ENCODE measurements around the gene LIN37. TPM values are rescaled to one million over a fixed set of nuclear protein-coding genes. Genes with fewer than 3 reads are reported as not detected.

The LIN37 gene
- total RNA-seq, 4 donors from 2014 or later, result 14.8 to 19.5 (median 16.6) TPM

DNA sequence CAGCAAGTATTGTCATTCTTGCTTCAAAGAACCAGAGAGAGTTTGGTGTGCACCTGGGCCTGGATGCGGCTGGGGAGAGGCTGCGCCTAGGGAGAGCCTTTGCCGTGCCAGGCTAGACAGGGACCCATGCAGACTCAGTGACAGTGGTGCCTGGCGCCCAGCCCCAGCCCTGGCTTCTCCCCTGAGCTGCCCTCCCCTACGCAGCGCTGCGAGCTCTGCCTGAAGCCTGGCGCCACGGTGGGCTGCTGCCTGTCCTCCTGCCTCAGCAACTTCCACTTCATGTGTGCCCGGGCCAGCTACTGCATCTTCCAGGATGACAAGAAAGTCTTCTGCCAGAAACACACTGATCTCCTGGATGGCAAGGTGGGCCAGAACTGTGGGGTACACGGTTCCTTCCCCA, 18.6 kb upstream of the LIN37 start:
- Histone ChIP-seq H3K27ac (no peak overlapping the region), H3K9me3 (no peaks in the 10 kb centered on the region), H3K36me3 (peaks cover 4 to 96% of the 10 kb centered on the region in 2 donors), H3K27me3 (no peaks in the 10 kb centered on the region), H3K4me3 (no peak overlapping the region), H3K4me1 (no peaks in the 10 kb centered on the region)
- TF ChIP-seq POLR2A (IDR thresholded peaks at IDR 0.05) (no peak), CTCF (IDR thresholded peaks at IDR 0.05 in 4 of 5, conservative IDR thresholded peaks at IDR 0.05 in 1 of 5) (no peak)
- intact Hi-C loops (cut with DNase I; ENCODE audit: low total_unique reads) (no loop called here), in situ Hi-C loops (cut with MboI; ENCODE audit: low sequenced_read_pairs in 4 of 4) (no loop called here)
- ATAC-seq (no peak), DNase-seq (no peak)

- no peak overlapping the region for H3K27ac ChIP-seq
- TF ChIP-seq CTCF (IDR thresholded peaks at IDR 0.05 in 4 of 5, conservative IDR thresholded peaks at IDR 0.05 in 1 of 5) (no peak), POLR2A (IDR thresholded peaks at IDR 0.05) (no peak)
- H3K9me3 ChIP-seq, result no peaks in the 10 kb centered on the region
- intact Hi-C loops (cut with DNase I; ENCODE audit: low total_unique reads) (no loop called here), in situ Hi-C loops (cut with MboI; ENCODE audit: low sequenced_read_pairs in 4 of 4) (no loop called here)
- ATAC-seq (no peak), DNase-seq (no peak)
- peaks cover 4 to 96% of the 10 kb centered on the region in 2 donors for H3K36me3 ChIP-seq
- no peaks in the 10 kb centered on the region for H3K4me1 ChIP-seq
- H3K4me3 ChIP-seq, result no peak overlapping the region
- H3K27me3 ChIP-seq, result no peaks in the 10 kb centered on the region
These were observed 18.1 kb upstream of the LIN37 start for GRCh38 chr19:35730326-35730725.

- intact Hi-C loops (cut with DNase I; ENCODE audit: low total_unique reads), result no loop called here
- in situ Hi-C loops (cut with MboI; ENCODE audit: low sequenced_read_pairs in 4 of 4), result no loop called here
- DNase-seq, result no peak
- no peak for TF ChIP-seq POLR2A (IDR thresholded peaks at IDR 0.05)
- TF ChIP-seq CTCF (IDR thresholded peaks at IDR 0.05 in 4 of 5, conservative IDR thresholded peaks at IDR 0.05 in 1 of 5), result no peak
- Histone ChIP-seq H3K36me3 (peaks cover 0 to 96% of the 10 kb centered on the region in 2 donors), H3K4me1 (no peaks in the 10 kb centered on the region), H3K27me3 (no peaks in the 10 kb centered on the region), H3K4me3 (no peak overlapping the region), H3K9me3 (no peaks in the 10 kb centered on the region), H3K27ac (no peak overlapping the region)
- ATAC-seq, result no peak
These were observed 17.0 kb upstream of the LIN37 start for GRCh38 chr19:35731353-35731752.

- DNase-seq (no peak), ATAC-seq (no peak)
- no peak overlapping the region for H3K4me3 ChIP-seq
- peaks cover 0 to 97% of the 10 kb centered on the region in 2 donors for H3K36me3 ChIP-seq
- H3K9me3 ChIP-seq, result no peaks in the 10 kb centered on the region
- H3K4me1 ChIP-seq, result no peaks in the 10 kb centered on the region
- H3K27ac ChIP-seq, result no peak overlapping the region
- in situ Hi-C loops (cut with MboI; ENCODE audit: low sequenced_read_pairs in 4 of 4), result no loop called here
- intact Hi-C loops (cut with DNase I; ENCODE audit: low total_unique reads), result no loop called here
- H3K27me3 ChIP-seq, result no peaks in the 10 kb centered on the region
- TF ChIP-seq POLR2A (IDR thresholded peaks at IDR 0.05) (no peak), CTCF (IDR thresholded peaks at IDR 0.05 in 4 of 5, conservative IDR thresholded peaks at IDR 0.05 in 1 of 5) (no peak)
These were observed 16.5 kb upstream of the LIN37 start for GRCh38 chr19:35731779-35732405.
